H1 (cell line): ENCODE data around the gene RSKR. TPM values are rescaled to one million over a fixed set of nuclear protein-coding genes. Genes with fewer than 3 reads are reported as not detected.
A peak's percentile ranks its signal among the peaks of the same experiment; 100 is the strongest.

ENCODE experiments used
- BCL11A ChIP-seq, 2 experiments: IDR thresholded peaks; one replicate each; pipeline ENCODE4 v1.6.1; 2011; ENCODE audit warnings: low read depth in 2 of 2, low read length in 2 of 2, mild to moderate bottlenecking in 2 of 2
- GABPA ChIP-seq: IDR thresholded peaks from 2 replicates; pipeline ENCODE4 v1.6.1; 2011; ENCODE audit warnings: mild to moderate bottlenecking, low read length, moderate library complexity, borderline replicate concordance; ENCODE audit not compliant: insufficient read depth
- KDM5A ChIP-seq: fragments of 200-600 bp; IDR thresholded peaks from 2 replicates; pipeline ENCODE4 v1.7.1; 2012; ENCODE audit warnings: mild to moderate bottlenecking, low read length, inconsistent platforms, mixed read lengths
- TBP ChIP-seq: IDR thresholded peaks from 2 replicates; pipeline ENCODE4 v1.6.1; 2011; ENCODE audit warnings: low read depth, low read length, improper control_type of control experiment
- polyA plus RNA-seq, 7 experiments: library from polyadenylated mRNA; depleted of rRNA in 3 of 7; stranded (reverse) in 5 of 7; unstranded in 2 of 7; fragments of >200 nt in 5 of 7; fragments of 200-250 nt in 2 of 7; gene quantifications; 1 replicate in 5 of 7; 2 replicates in 1 of 7; 4 replicates in 1 of 7; pipeline versions ENCODE4 v1.2.1 to v1.2.3, GENCODE V29; 2011 to 2013; ENCODE audit warnings: missing spikeins in 2 of 7, mixed read lengths in 2 of 7
- total RNA-seq: library from RNA; stranded (reverse); fragmentation: NEBNext Ultra II Directional; extraction: Animal tissue kit (Norgen Biotek cat#: 25700); gene quantifications from 2 replicates; pipeline ENCODE4 v1.2.1, GENCODE V29; 2021

The RSKR gene
- total and polyA plus RNA-seq, 2 of the 8 experiments (the other 6 are each of a cell fraction or from before 2014, with no cell fraction given), result 24.1 to 28.5 TPM

DNA sequence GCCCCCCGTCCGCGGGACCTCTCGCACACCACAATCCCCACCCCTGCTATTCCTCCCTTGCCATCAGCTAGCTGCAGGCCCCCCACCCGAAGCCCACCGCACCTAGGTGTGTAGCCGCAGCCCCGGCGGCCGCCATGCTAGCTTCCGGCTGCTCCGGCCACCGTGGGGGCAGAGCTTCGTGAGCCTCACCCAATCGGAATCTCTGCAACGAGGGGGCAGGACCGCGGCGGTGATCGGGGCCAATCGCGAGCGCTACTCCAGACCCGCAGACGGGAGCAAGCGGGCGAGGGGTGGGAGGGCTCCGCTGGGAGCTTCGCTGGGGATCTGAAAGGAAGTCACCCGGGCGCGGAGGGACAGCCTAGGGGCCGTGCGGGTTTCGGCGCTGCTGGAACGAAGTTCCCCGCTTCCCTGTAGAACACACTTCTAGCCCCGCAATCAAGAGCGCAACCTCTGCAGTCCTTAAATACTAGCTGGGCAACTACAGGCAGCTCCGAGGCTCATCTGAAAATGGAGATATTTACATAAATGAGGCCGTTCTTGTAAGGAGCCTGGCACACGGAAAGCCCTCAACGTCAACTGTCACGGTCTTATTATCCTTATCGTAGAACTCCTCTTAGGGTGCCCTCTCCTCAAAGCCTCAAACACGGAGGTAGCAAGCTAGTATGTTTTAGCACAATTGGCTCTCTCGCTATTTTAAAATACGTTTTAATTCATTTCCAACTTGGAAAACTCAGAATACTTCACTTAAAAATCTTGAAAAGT, 42.4 kb downstream of the RSKR start, which contains the start of gene PIGS (continued):
- peak; percentile 42; the same call in 1 of the 2 replicates for TF ChIP-seq TBP
- peak; percentile 67 for TF ChIP-seq KDM5A
- no peak for TF ChIP-seq BCL11A (IDR thresholded peaks at IDR 0.05; ENCODE audit: low read depth in 2 of 2, low read length in 2 of 2)
- peak; percentile 49; the same call in 1 of the 2 replicates for TF ChIP-seq GABPA
- TF ChIP-seq, all 59 proteins: peak for 12
